GM12878 (cell line): ENCODE measurements around the gene POLR3G. TPM values are rescaled to one million over a fixed set of nuclear protein-coding genes. Genes with fewer than 3 reads are reported as not detected.

Experiments used
- ATAC-seq: fragments of 200-7000 bp; cut with Tn5 transposase; 3 replicates; pipeline ENCODE4 v1.9.1; 2020; ENCODE audit warnings: mild to moderate bottlenecking, moderate library complexity
- BruUV-seq: library from RNA; stranded (reverse); fragments of 400-500 nt; replicated peaks from 2 replicates; lab custom pipeline; 2021; lab: Mats Ljungman, UMichigan
- CTCF ChIA-PET: fragments of 300-600 bp; sonication (Branson Sonifier 250); formaldehyde crosslinking; extraction: SDS; loops from one replicate; lab custom pipeline; 2021; ENCODE audit warnings: inconsistent platforms; lab: Yijun Ruan, JAX
- POLR2A ChIA-PET: fragments of 350-600 bp; formaldehyde crosslinking; extraction: SDS; loops from one replicate; lab custom pipeline; 2021; ENCODE audit warnings: inconsistent platforms; lab: Charles Lee
- RAD21 ChIA-PET: fragments of 300-600 bp; sonication (Branson Sonifier 250); formaldehyde crosslinking; loops from one replicate; lab custom pipeline; 2023; ENCODE audit warnings: antibody characterized with exemption; ENCODE audit not compliant: unreplicated experiment; lab: Charles Lee
- SMC1A ChIA-PET: fragments of 300-600 bp; sonication (Branson Sonifier 250); formaldehyde crosslinking; loops from one replicate; lab custom pipeline; 2023; ENCODE audit not compliant: unreplicated experiment, uncharacterized antibody; lab: Charles Lee
- DNase-seq: peaks from one replicate; pipeline ENCODE4 v3.0.0-alpha.2; 2011; ENCODE audit warnings: low read depth, low spot score
- FAIRE-seq: peaks from 3 replicates; lab custom pipeline; 2011; peaks lifted over from hg19 to GRCh38; lab: Jason Lieb, UNC
- H2AFZ ChIP-seq: 2 replicates; pipeline ENCODE4 v1.6.0; 2011; ENCODE audit warnings: low read depth, low read length, control low read depth; ENCODE audit not compliant: control insufficient read depth
- H3K27ac ChIP-seq: 2 replicates; pipeline ENCODE4 v1.5.1; 2011; ENCODE audit warnings: control low read depth; ENCODE audit not compliant: control insufficient read depth, insufficient read depth
- H3K27me3 ChIP-seq, 2 experiments: replicated peaks in 1 of 2; 2 replicates each; pipeline versions ENCODE4 v1.6.0 to v1.6.1; 2011; ENCODE audit warnings: low read length in 1 of 2; ENCODE audit not compliant: control insufficient read depth in 2 of 2, insufficient read depth in 2 of 2
- H3K36me3 ChIP-seq, 2 experiments: 2 replicates each; pipeline ENCODE4 v1.5.1; 2011; ENCODE audit warnings: low read length in 1 of 2; ENCODE audit not compliant: control insufficient read depth in 2 of 2, insufficient read depth in 2 of 2
- H3K4me1 ChIP-seq: 2 replicates; pipeline ENCODE4 v1.6.1; 2011; ENCODE audit warnings: mild to moderate bottlenecking, low read length, moderate library complexity, mixed read lengths; ENCODE audit not compliant: control insufficient read depth, insufficient read depth
- H3K4me2 ChIP-seq: 2 replicates; pipeline ENCODE4 v1.6.0; 2011; ENCODE audit warnings: control low read depth; ENCODE audit not compliant: control insufficient read depth, insufficient read depth
- H3K4me3 ChIP-seq: fragments of 200-600 bp; sonication (generic); 2 replicates; pipeline ENCODE4 v1.5.1; 2016
- H3K79me2 ChIP-seq: 2 replicates; pipeline ENCODE4 v1.6.0; 2011; ENCODE audit warnings: low read length; ENCODE audit not compliant: control insufficient read depth, insufficient read depth
- H3K9ac ChIP-seq: 2 replicates; pipeline ENCODE4 v1.8.0; 2011; ENCODE audit warnings: low read length, control low read depth, mixed read lengths; ENCODE audit not compliant: control insufficient read depth, insufficient read depth
- H3K9me3 ChIP-seq: replicated peaks from 3 replicates; pipeline ENCODE4 v1.5.1; 2011; ENCODE audit warnings: mild to moderate bottlenecking, low read length; ENCODE audit not compliant: control insufficient read depth, insufficient read depth
- H4K20me1 ChIP-seq: 2 replicates; pipeline ENCODE4 v1.6.0; 2011; ENCODE audit not compliant: control insufficient read depth, insufficient read depth
- CHD4 ChIP-seq: fragments of 200-600 bp; sonication (generic); IDR thresholded peaks from 2 replicates; pipeline ENCODE4 v1.6.1; 2016; ENCODE audit warnings: mild to moderate bottlenecking
- CTCF ChIP-seq, 3 experiments: IDR thresholded peaks in 2 of 3; conservative IDR thresholded peaks in 1 of 3; 2 replicates each; pipeline ENCODE4 v1.5.1; 2011; ENCODE audit warnings: low read depth in 3 of 3, low read length in 3 of 3, mild to moderate bottlenecking in 3 of 3, control low read depth in 2 of 3, moderate library complexity in 2 of 3, inconsistent platforms in 1 of 3, mixed read lengths in 1 of 3; ENCODE audit not compliant: control insufficient read depth in 2 of 3, insufficient read depth in 1 of 3; ENCODE audit errors: extremely low read depth in 1 of 3
- ETV6 ChIP-seq, 2 experiments: fragments of 450-650 bp in 1 of 2; IDR thresholded peaks in 1 of 2; conservative IDR thresholded peaks in 1 of 2; 2 replicates each; pipeline ENCODE4 v1.6.1; 2014; ENCODE audit warnings: antibody characterized with exemption in 1 of 2, borderline replicate concordance in 1 of 2, low read depth in 1 of 2, mild to moderate bottlenecking in 1 of 2, moderate library complexity in 1 of 2
- MEF2A ChIP-seq: IDR thresholded peaks from 2 replicates; pipeline ENCODE4 v1.6.1; 2011; ENCODE audit warnings: low read depth, mild to moderate bottlenecking, low read length, moderate library complexity; ENCODE audit not compliant: insufficient read depth
- NFYA ChIP-seq: IDR thresholded peaks from 2 replicates; pipeline ENCODE4 v1.6.1; 2011; ENCODE audit warnings: low read depth, mild to moderate bottlenecking, low read length, improper control_type of control experiment, borderline replicate concordance
- PML ChIP-seq: IDR thresholded peaks from 2 replicates; pipeline ENCODE4 v1.6.1; 2012; ENCODE audit warnings: low read length, inconsistent platforms
- ZZZ3 ChIP-seq: IDR thresholded peaks from 2 replicates; pipeline ENCODE4 v1.6.1; 2011; ENCODE audit warnings: low read depth; ENCODE audit not compliant: control insufficient read depth, insufficient read length
- WGBS: methylation state at CpG from one replicate; pipeline ENCODE4 v1.1.6; 2016; ENCODE audit warnings: low lambda C conversion rate; ENCODE audit not compliant: insufficient replicate concordance, insufficient coverage; ENCODE audit errors: missing lambda C conversion rate; 5-methylcytosine and 5-hydroxymethylcytosine counted together
- in situ Hi-C: fragments of 300-500 bp; cut with MboI; formaldehyde crosslinking; loops from 9 replicates; pipeline ENCODE4 v1.14.3; 2018; ENCODE audit warnings: mixed read lengths
- intact Hi-C: fragments of 100-400 bp; cut with micrococcal nuclease; formaldehyde crosslinking; loops from one replicate; pipeline ENCODE4 v1.14.2; 2022; ENCODE audit not compliant: unreplicated experiment
- polyA plus RNA-seq, 11 experiments: library from polyadenylated mRNA; depleted of rRNA in 4 of 11; unstranded in 6 of 11; stranded (reverse) in 5 of 11; fragments of >200 nt; fragmentation: Nextera tagmentation in 4 of 11; fragmentation: Illumina TruSeq in 1 of 11; extraction: Ambion mirVana in 4 of 11; extraction: Trizol in 1 of 11; gene quantifications; 1 replicate in 1 of 11; 2 replicates in 10 of 11; pipeline versions ENCODE4 v1.2.1 to v1.2.3, GENCODE V29; 2011 to 2016; ENCODE audit warnings: inconsistent platforms in 2 of 11, missing spikeins in 2 of 11, low read depth in 1 of 11
- total RNA-seq, 4 experiments: library from RNA; depleted of rRNA in 3 of 4; stranded (reverse); fragments of >200 nt in 3 of 4; fragmentation: Illumina TruSeq in 1 of 4; extraction: Trizol in 1 of 4; gene quantifications; 2 replicates each; pipeline versions ENCODE4 v1.2.1 to v1.2.3, GENCODE V29; 2013 to 2021
- TF ChIP-seq, protein P1 (sequence below): IDR thresholded peaks from 2 replicates; pipeline ENCODE4 v1.6.1; 2011; ENCODE audit warnings: low read depth, low read length, improper control_type of control experiment, borderline replicate concordance
- TF ChIP-seq, protein P2 (sequence below): fragments of 450-650 bp; IDR thresholded peaks from 2 replicates; pipeline ENCODE4 v1.6.1; 2014; ENCODE audit warnings: mild to moderate bottlenecking

Gene POLR3G
- total and polyA plus RNA-seq, 10 of the 15 experiments (the other 5 are each of a cell fraction or from before 2014, with no cell fraction given), result 15.2 to 50.9 (median 27.5) TPM

- no peak overlapping the region for H3K27ac ChIP-seq
- ChIA-PET CTCF (no interaction called here), SMC1A (no interaction called here), RAD21 (no interaction called here), POLR2A (no interaction called here)
- ATAC-seq (no peak), FAIRE-seq (no peak), DNase-seq (no peak)
- in situ Hi-C loops (no loop called here), intact Hi-C loops (no loop called here)
- no peak overlapping the region for H3K4me3 ChIP-seq
- no TSS peak for BruUV-seq
- H2AFZ ChIP-seq, result no peak overlapping the region
- TF ChIP-seq CHD4 (no peak), ZZZ3 (no peak), PML (no peak), MEF2A (no peak), NFYA (no peak), ETV6 (conservative IDR thresholded peaks at IDR 0.05 in 1 of 2, IDR thresholded peaks at IDR 0.05 in 1 of 2; ENCODE audit: borderline replicate concordance in 1 of 2, low read depth in 1 of 2) (no peak), CTCF (IDR thresholded peaks at IDR 0.05 in 2 of 3, conservative IDR thresholded peaks at IDR 0.05 in 1 of 3; ENCODE audit: control insufficient read depth in 2 of 3, extremely low read depth in 1 of 3, insufficient read depth in 1 of 3, low read depth in 3 of 3, low read length in 3 of 3) (no peak)
- TF ChIP-seq, protein P1, sequence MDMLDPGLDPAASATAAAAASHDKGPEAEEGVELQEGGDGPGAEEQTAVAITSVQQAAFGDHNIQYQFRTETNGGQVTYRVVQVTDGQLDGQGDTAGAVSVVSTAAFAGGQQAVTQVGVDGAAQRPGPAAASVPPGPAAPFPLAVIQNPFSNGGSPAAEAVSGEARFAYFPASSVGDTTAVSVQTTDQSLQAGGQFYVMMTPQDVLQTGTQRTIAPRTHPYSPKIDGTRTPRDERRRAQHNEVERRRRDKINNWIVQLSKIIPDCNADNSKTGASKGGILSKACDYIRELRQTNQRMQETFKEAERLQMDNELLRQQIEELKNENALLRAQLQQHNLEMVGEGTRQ, result no peak
- TF ChIP-seq, protein P2, sequence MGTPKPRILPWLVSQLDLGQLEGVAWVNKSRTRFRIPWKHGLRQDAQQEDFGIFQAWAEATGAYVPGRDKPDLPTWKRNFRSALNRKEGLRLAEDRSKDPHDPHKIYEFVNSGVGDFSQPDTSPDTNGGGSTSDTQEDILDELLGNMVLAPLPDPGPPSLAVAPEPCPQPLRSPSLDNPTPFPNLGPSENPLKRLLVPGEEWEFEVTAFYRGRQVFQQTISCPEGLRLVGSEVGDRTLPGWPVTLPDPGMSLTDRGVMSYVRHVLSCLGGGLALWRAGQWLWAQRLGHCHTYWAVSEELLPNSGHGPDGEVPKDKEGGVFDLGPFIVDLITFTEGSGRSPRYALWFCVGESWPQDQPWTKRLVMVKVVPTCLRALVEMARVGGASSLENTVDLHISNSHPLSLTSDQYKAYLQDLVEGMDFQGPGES, result no peak
- no peaks in the 10 kb centered on the region for H3K9me3 ChIP-seq
- H3K4me2 ChIP-seq, result no peak overlapping the region
- no peaks in the 10 kb centered on the region for H3K4me1 ChIP-seq
- no peak overlapping the region for H3K9ac ChIP-seq
- H4K20me1 ChIP-seq, result no peaks in the 10 kb centered on the region
- no peaks in the 10 kb centered on the region for H3K79me2 ChIP-seq
- H3K27me3 ChIP-seq, result peaks cover 3 to 19% of the 10 kb centered on the region in 2 experiments; a peak in 3 of 4 replicates
- no peaks in the 10 kb centered on the region for H3K36me3 ChIP-seq
- 26% methylated on average over 9 of the region's 9 CpGs for WGBS
These were observed 82.7 kb downstream of the POLR3G start for GRCh38 chr5:90557391-90557790.
